Peyer's patch (tissue), 4 donors: ENCODE measurements around the gene CHCHD5.

Source experiments
- POLR2A ChIP-seq, 2 donors: fragments of 450-650 bp; IDR thresholded peaks; one replicate each; pipeline ENCODE4 v1.5.1; 2017; ENCODE audit warnings: antibody characterized with exemption in 2 of 2, mild to moderate bottlenecking in 2 of 2, moderate library complexity in 2 of 2
- TF ChIP-seq, protein P1 (sequence below), 6 experiments: fragments of 450-650 bp in 4 of 6; fragments of 200-600 bp in 2 of 6; sonication (generic) in 1 of 6; IDR thresholded peaks; one replicate each; pipeline ENCODE4 v1.5.1; 2017 to 2019; ENCODE audit warnings: antibody characterized with exemption in 6 of 6, mild to moderate bottlenecking in 3 of 6, moderate library complexity in 1 of 6

DNA sequence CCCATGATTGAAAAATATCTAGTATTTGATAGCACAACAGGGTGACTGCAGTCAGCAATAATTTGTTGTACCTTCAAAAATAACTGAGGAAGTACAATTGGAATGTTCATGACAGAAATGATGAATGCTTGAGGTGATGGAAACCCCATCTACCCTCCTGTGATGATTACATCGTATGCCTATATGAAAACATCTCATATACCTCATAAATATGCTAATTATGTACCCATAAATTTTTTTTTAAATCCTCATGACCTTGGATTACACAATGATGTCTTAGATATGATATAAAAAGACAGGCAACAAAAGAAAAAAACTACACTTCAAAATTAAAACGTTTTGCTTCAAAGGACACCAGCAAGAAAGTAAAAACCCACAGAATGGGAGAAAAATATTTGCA lies 43.5 kb upstream of the CHCHD5 start:
- TF ChIP-seq, protein P1, sequence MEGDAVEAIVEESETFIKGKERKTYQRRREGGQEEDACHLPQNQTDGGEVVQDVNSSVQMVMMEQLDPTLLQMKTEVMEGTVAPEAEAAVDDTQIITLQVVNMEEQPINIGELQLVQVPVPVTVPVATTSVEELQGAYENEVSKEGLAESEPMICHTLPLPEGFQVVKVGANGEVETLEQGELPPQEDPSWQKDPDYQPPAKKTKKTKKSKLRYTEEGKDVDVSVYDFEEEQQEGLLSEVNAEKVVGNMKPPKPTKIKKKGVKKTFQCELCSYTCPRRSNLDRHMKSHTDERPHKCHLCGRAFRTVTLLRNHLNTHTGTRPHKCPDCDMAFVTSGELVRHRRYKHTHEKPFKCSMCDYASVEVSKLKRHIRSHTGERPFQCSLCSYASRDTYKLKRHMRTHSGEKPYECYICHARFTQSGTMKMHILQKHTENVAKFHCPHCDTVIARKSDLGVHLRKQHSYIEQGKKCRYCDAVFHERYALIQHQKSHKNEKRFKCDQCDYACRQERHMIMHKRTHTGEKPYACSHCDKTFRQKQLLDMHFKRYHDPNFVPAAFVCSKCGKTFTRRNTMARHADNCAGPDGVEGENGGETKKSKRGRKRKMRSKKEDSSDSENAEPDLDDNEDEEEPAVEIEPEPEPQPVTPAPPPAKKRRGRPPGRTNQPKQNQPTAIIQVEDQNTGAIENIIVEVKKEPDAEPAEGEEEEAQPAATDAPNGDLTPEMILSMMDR (IDR thresholded peaks at IDR 0.05) = no peak
- TF ChIP-seq POLR2A (IDR thresholded peaks at IDR 0.05) = no peak
